Sigmoid colon (tissue), 7 donors: ENCODE data around the gene BTNL9. TPM values are rescaled to one million over a fixed set of nuclear protein-coding genes. Genes with fewer than 3 reads are reported as not detected.
"Not testable (repeated sequence)": the region's sequence is repeated elsewhere in the genome, so short reads cannot be mapped to it uniquely, and the experiment has no call there.

Experiments
- DNase-seq: peaks from one replicate; pipeline ENCODE4 v3.0.0-alpha.2; 2019
- H3K27ac ChIP-seq, 4 donors: fragments of 200-600 bp; sonication (generic); one replicate each; pipeline ENCODE4 v1.5.1; 2016 to 2019; ENCODE audit warnings: mild to moderate bottlenecking in 1 of 4
- H3K27me3 ChIP-seq, 3 donors: fragments of 200-600 bp; sonication (generic); one replicate each; pipeline ENCODE4 v1.5.1; 2019; ENCODE audit warnings: mild to moderate bottlenecking in 1 of 3
- H3K36me3 ChIP-seq, 4 donors: fragments of 200-600 bp; sonication (generic); one replicate each; pipeline ENCODE4 v1.5.1; 2016 to 2019
- H3K4me1 ChIP-seq, 4 donors: fragments of 200-600 bp; sonication (generic); one replicate each; pipeline ENCODE4 v1.5.1; 2017 to 2019
- H3K4me3 ChIP-seq, 4 donors: fragments of 200-600 bp; sonication (generic); one replicate each; pipeline ENCODE4 v1.5.1; 2017 to 2019; ENCODE audit warnings: mild to moderate bottlenecking in 2 of 4, moderate library complexity in 1 of 4
- H3K9me3 ChIP-seq, 4 donors: fragments of 200-600 bp in 3 of 4; sonication (generic) in 3 of 4; one replicate each; pipeline versions ENCODE4 v1.5.1 to v1.6.1; 2013 to 2019
- CTCF ChIP-seq, 4 experiments: fragments of 450-650 bp in 3 of 4; fragments of 200-600 bp in 1 of 4; IDR thresholded peaks; one replicate each; pipeline ENCODE4 v1.5.1; 2016 to 2019; ENCODE audit warnings: antibody characterized with exemption in 4 of 4, mild to moderate bottlenecking in 3 of 4, moderate library complexity in 2 of 4
- EP300 ChIP-seq, 4 donors: sonication (generic); formaldehyde crosslinking; IDR thresholded peaks; one replicate each; pipeline ENCODE4 v1.6.1; 2017; ENCODE audit warnings: antibody characterized with exemption in 4 of 4
- POLR2A ChIP-seq, 2 donors: fragments of 450-650 bp; IDR thresholded peaks; one replicate each; pipeline ENCODE4 v1.6.1; 2016; ENCODE audit warnings: antibody characterized with exemption in 2 of 2, mild to moderate bottlenecking in 2 of 2, moderate library complexity in 2 of 2
- POLR2AphosphoS5 ChIP-seq, 4 donors: sonication (generic); formaldehyde crosslinking; IDR thresholded peaks; one replicate each; pipeline ENCODE4 v1.6.1; 2017; ENCODE audit warnings: antibody characterized with exemption in 4 of 4
- WGBS, 2 donors: extraction: QIAGEN DNeasy Blood & Tissue Kit; methylation state at CpG; one replicate each; pipeline ENCODE4 v1.1.7; 2013; 5-methylcytosine and 5-hydroxymethylcytosine counted together
- intact Hi-C: fragments of 100-400 bp; cut with DNase I; formaldehyde crosslinking; loops from one replicate; pipeline ENCODE4 v1.15.1; 2023
- polyA plus RNA-seq, 3 donors: library from polyadenylated mRNA; stranded (reverse); fragments of 200-250 nt; gene quantifications; one replicate each; pipeline ENCODE4 v1.2.3, GENCODE V29; 2013
- total RNA-seq, 4 donors: library from RNA; depleted of rRNA; stranded (reverse); fragments of >200 nt; gene quantifications; one replicate each; pipeline ENCODE4 v1.1.0, GENCODE V29; 2016
- donor health status: healthy with polysubstance abuse.
- donor health status: Bipolar disorder and iron deficiency.
- donor health status: healthy.

Gene BTNL9
- total and polyA plus RNA-seq, 7 donors = 0.46 to 34.9 (median 5.0) TPM

- 47 to 54% methylated on average over 11 of the region's 11 CpGs for WGBS, 2 donors
- Histone ChIP-seq H3K9me3 (no peaks in the 10 kb centered on the region), H3K4me3 (no peak overlapping the region), H3K27ac (no peak overlapping the region), H3K4me1 (peaks cover 0 to 5% (median 2%) of the 10 kb centered on the region in 4 donors), H3K27me3 (peaks cover 11 to 37% (median 22%) of the 10 kb centered on the region in 3 donors), H3K36me3 (no peaks in the 10 kb centered on the region)
- TF ChIP-seq POLR2AphosphoS5 (IDR thresholded peaks at IDR 0.05) = no peak
- TF ChIP-seq CTCF (IDR thresholded peaks at IDR 0.05) = no peak
- no peak for TF ChIP-seq EP300 (IDR thresholded peaks at IDR 0.05)
- TF ChIP-seq POLR2A (IDR thresholded peaks at IDR 0.05) = no peak
- DNase-seq = no peak
- intact Hi-C loops = no loop called here
These were observed 59.6 kb downstream of the BTNL9 start for GRCh38 chr5:181099602-181100086.

- no peaks in the 10 kb centered on the region for H3K36me3 ChIP-seq
- TF ChIP-seq CTCF (IDR thresholded peaks at IDR 0.05) (no peak), POLR2AphosphoS5 (IDR thresholded peaks at IDR 0.05) (no peak), POLR2A (IDR thresholded peaks at IDR 0.05) (no peak), EP300 (IDR thresholded peaks at IDR 0.05) (no peak)
- H3K4me3 ChIP-seq = no peak overlapping the region
- H3K27ac ChIP-seq = no peak overlapping the region
- H3K4me1 ChIP-seq = peaks cover 0 to 5% (median 2%) of the 10 kb centered on the region in 4 donors
- H3K27me3 ChIP-seq = peaks cover 11 to 41% (median 25%) of the 10 kb centered on the region in 3 donors
- DNase-seq = no peak
- intact Hi-C loops = no loop called here
- no peaks in the 10 kb centered on the region for H3K9me3 ChIP-seq
- 6 to 12% methylated on average over 62 of the region's 62 CpGs for WGBS, 2 donors
These were observed 60.2 kb downstream of the BTNL9 start for GRCh38 chr5:181100121-181100875.

- H3K36me3 ChIP-seq, H3K27ac ChIP-seq, H3K9me3 ChIP-seq, H3K4me3 ChIP-seq, H3K4me1 ChIP-seq, intact Hi-C loops, DNase-seq: not testable (repeated sequence)
- peaks cover 11 to 45% (median 26%) of the 10 kb centered on the region in 3 donors for H3K27me3 ChIP-seq
- WGBS, 2 donors = 7 to 9% methylated on average over 9 to 19 of the region's 54 CpGs
These were observed 61.1 kb downstream of the BTNL9 start for GRCh38 chr5:181101030-181101641.

GRCh38 chr5:181101930-181102674, 62.0 kb downstream of the BTNL9 start:
- H3K27me3 ChIP-seq = peaks cover 11 to 55% (median 34%) of the 10 kb centered on the region in 3 donors
- H3K4me3 ChIP-seq, intact Hi-C loops, DNase-seq, H3K9me3 ChIP-seq, H3K4me1 ChIP-seq, H3K36me3 ChIP-seq, H3K27ac ChIP-seq: not testable (repeated sequence)
- no CpG with 5 or more reads among the region's 30 CpGs for WGBS, 2 donors

GRCh38 chr5:181104259-181104568, 64.1 kb downstream of the BTNL9 start:
- WGBS, 2 donors = 6 to 10% methylated on average over 5 of the region's 5 CpGs
- H3K27ac ChIP-seq, intact Hi-C loops, H3K36me3 ChIP-seq, H3K4me3 ChIP-seq, H3K4me1 ChIP-seq, DNase-seq, H3K9me3 ChIP-seq: not testable (repeated sequence)
- H3K27me3 ChIP-seq = peaks cover 11 to 68% (median 48%) of the 10 kb centered on the region in 3 donors

GRCh38 chr5:181104606-181105390, 64.7 kb downstream of the BTNL9 start:
- intact Hi-C loops, H3K27ac ChIP-seq, H3K4me3 ChIP-seq, H3K9me3 ChIP-seq, DNase-seq, H3K4me1 ChIP-seq, H3K36me3 ChIP-seq: not testable (repeated sequence)
- 29 to 60% methylated on average over 15 to 20 of the region's 20 CpGs for WGBS, 2 donors
- peaks cover 5 to 68% (median 47%) of the 10 kb centered on the region in 3 donors for H3K27me3 ChIP-seq
